NT2/D1 (cell line): ENCODE results near the gene HSD17B1.
"Not testable (repeated sequence)": the region's sequence is repeated elsewhere in the genome, so short reads cannot be mapped to it uniquely, and the experiment has no call there.

ENCODE experiments used
- DNase-seq: peaks from one replicate; pipeline ENCODE4 v3.0.0-alpha.2; 2011; ENCODE audit warnings: low read depth, low spot score
- H3K27me3 ChIP-seq: 2 replicates; pipeline ENCODE4 v1.6.0; 2011; ENCODE audit warnings: mild to moderate bottlenecking; ENCODE audit not compliant: insufficient read length, insufficient read depth
- H3K36me3 ChIP-seq: 2 replicates; pipeline ENCODE4 v1.6.1; 2011; ENCODE audit warnings: mild to moderate bottlenecking, low read length, mixed read lengths; ENCODE audit not compliant: insufficient read depth, insufficient read length
- H3K4me1 ChIP-seq: 2 replicates; pipeline ENCODE4 v1.5.1; 2011; ENCODE audit not compliant: insufficient read depth, insufficient read length
- H3K4me3 ChIP-seq: 2 replicates; pipeline ENCODE4 v1.5.1; 2011; ENCODE audit warnings: low read depth; ENCODE audit not compliant: insufficient read length
- H3K9ac ChIP-seq: 2 replicates; pipeline ENCODE4 v1.6.0; 2011; ENCODE audit warnings: low read depth; ENCODE audit not compliant: insufficient read length
- H3K9me3 ChIP-seq: 2 replicates; pipeline ENCODE4 v1.5.1; 2011; ENCODE audit warnings: mild to moderate bottlenecking, low read length; ENCODE audit not compliant: insufficient read depth
- SUZ12 ChIP-seq: IDR thresholded peaks from 2 replicates; pipeline ENCODE4 v1.6.1; 2011; ENCODE audit not compliant: insufficient read length, insufficient read depth; ENCODE audit errors: extremely low read depth
- YY1 ChIP-seq: IDR thresholded peaks from 2 replicates; pipeline ENCODE4 v1.6.1; 2011; ENCODE audit not compliant: insufficient read length, insufficient read depth
- ZNF274 ChIP-seq: IDR thresholded peaks from 2 replicates; pipeline ENCODE4 v1.6.1; 2011; ENCODE audit warnings: mild to moderate bottlenecking, low read depth, low read length

Gene HSD17B1

GRCh38 chr17:42552736-42553135 is at the start of gene HSD17B1:
Gene HSD17B1 (plus strand): TSS chr17:42552923. CDS start chr17:42552934, 11 bp downstream.
- peak within 1 kb of the TSS; percentile 86 for H3K9ac ChIP-seq
- not testable (repeated sequence) for DNase-seq

DNA sequence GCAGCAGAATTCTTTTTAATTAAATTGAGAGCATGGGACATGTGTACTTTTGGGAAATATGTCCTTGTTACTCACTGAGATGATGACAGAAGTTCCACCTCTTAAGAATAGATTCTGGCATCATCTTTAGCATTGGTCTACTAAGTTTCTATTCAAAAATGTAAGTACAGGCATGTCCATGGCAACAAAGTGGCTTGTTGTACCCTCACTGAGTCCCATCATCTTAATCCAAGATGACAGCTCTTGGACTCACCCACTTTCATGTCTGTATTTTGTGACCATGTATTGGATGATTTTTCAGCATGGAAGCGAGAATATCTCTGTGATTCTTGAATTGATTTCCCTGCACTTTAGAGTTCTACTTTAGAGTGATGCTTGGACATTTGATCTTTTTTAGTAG is 49.8 kb upstream of the HSD17B1 start:
- no peak for TF ChIP-seq SUZ12
- no peak for TF ChIP-seq YY1
- no peak for TF ChIP-seq ZNF274
- peaks cover 58% of the 10 kb centered on the region for H3K36me3 ChIP-seq
- no peaks in the 10 kb centered on the region for H3K9me3 ChIP-seq
- no peak for DNase-seq
- H3K4me1 ChIP-seq: no peaks in the 10 kb centered on the region
- H3K9ac ChIP-seq: no peak overlapping the region
- H3K4me3 ChIP-seq: no peak overlapping the region
- no peaks in the 10 kb centered on the region for H3K27me3 ChIP-seq

More at GRCh38 chr17:42552736-42553135, at the start of gene HSD17B1:
- not testable (repeated sequence) for H3K27me3 ChIP-seq, H3K4me1 ChIP-seq, H3K9me3 ChIP-seq
- Histone ChIP-seq H3K4me3 (peak within 1 kb of the TSS; percentile 81), H3K36me3 (peaks cover 11% of the 10 kb centered on the region)

GRCh38 chr17:42507671-42508070 is 45.1 kb upstream of the HSD17B1 start:
- Histone ChIP-seq H3K27me3 (no peaks in the 10 kb centered on the region), H3K4me1 (no peaks in the 10 kb centered on the region), H3K36me3 (peaks cover 56% of the 10 kb centered on the region), H3K4me3 (no peak overlapping the region), H3K9ac (no peak overlapping the region), H3K9me3 (no peaks in the 10 kb centered on the region)
- TF ChIP-seq ZNF274 (no peak), SUZ12 (no peak), YY1 (no peak)
- DNase-seq: no peak

DNA sequence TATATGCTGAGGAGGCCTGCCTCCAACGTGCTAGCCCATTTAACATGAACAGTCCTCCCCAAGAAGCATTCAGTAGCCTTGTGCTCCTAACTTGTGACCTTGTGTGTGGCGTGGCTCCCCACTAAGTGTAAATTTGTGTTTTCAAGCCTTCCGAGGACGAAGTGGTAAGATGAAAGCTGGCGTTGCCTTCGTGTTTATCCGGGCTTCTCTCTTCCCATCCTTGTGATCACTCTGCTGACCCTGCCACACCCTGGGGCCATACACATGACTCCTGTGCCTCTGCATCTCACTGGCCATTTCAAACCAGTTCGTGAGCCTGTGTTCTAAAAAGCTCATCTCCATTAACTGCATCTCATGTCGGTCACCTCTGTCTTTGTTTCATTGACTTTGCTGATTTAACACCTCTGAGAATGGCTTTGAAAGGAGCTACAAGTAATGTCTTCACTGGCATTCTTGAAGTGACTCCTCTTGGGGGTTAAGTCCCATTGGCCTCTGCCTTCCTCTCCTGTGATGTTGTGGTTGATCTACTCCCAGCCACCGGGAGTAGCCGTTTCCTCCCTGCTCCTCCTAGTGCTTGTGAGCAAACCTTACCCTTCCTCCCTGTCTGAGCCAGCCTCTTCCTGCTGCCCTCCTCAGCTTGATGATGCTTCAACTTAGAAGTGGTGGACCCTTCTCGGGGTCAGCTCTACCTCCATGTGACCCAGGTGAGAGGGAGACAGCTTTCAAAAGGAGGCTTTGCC is 44.1 kb upstream of the HSD17B1 start:
- no peaks in the 10 kb centered on the region for H3K27me3 ChIP-seq
- no peaks in the 10 kb centered on the region for H3K9me3 ChIP-seq
- no peak overlapping the region for H3K4me3 ChIP-seq
- no peak for TF ChIP-seq YY1
- no peak for TF ChIP-seq ZNF274
- TF ChIP-seq SUZ12: no peak
- no peak overlapping the region for H3K9ac ChIP-seq
- DNase-seq: no peak
- H3K36me3 ChIP-seq: peaks cover 56% of the 10 kb centered on the region
- peaks cover 2% of the 10 kb centered on the region for H3K4me1 ChIP-seq

- Histone ChIP-seq H3K9ac (no peak overlapping the region), H3K9me3 (no peaks in the 10 kb centered on the region), H3K4me1 (peaks cover 5% of the 10 kb centered on the region), H3K27me3 (no peaks in the 10 kb centered on the region), H3K36me3 (peaks cover 61% of the 10 kb centered on the region), H3K4me3 (no peak overlapping the region)
- no peak for DNase-seq
- TF ChIP-seq SUZ12 (no peak), YY1 (no peak), ZNF274 (no peak)
Observed at GRCh38 chr17:42509409-42509808, 43.3 kb upstream of the HSD17B1 start.

DNA sequence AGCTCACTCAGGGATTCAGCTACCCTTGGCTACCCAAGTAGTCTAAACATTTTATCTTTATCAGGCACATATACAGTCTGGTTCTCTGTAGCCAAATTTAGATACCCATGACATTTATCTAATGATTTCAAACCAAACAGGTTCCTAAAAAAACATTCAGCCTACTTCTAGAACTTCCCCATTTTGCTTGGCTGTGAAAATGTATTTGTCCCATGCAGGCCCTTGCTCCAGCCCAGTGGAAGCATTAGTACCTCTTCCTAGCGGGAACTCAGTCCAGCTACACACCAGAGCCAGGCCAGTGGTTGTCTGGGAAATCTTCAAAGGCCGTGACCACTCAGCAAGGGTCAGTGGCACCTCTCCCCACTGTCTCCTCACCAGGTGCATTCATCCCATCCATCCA is 42.9 kb upstream of the HSD17B1 start:
- Histone ChIP-seq H3K27me3 (no peaks in the 10 kb centered on the region), H3K4me1 (peaks cover 5% of the 10 kb centered on the region), H3K9me3 (no peaks in the 10 kb centered on the region), H3K9ac (no peak overlapping the region), H3K36me3 (peaks cover 59% of the 10 kb centered on the region), H3K4me3 (no peak overlapping the region)
- DNase-seq: no peak
- no peak for TF ChIP-seq SUZ12
- no peak for TF ChIP-seq YY1
- no peak for TF ChIP-seq ZNF274

GRCh38 chr17:42512246-42512645 is 40.5 kb upstream of the HSD17B1 start:
- Histone ChIP-seq H3K4me1 (peaks cover 5% of the 10 kb centered on the region), H3K27me3 (no peaks in the 10 kb centered on the region), H3K9me3 (no peaks in the 10 kb centered on the region), H3K36me3 (peaks cover 64% of the 10 kb centered on the region), H3K9ac (no peak overlapping the region), H3K4me3 (no peak overlapping the region)
- DNase-seq: no peak
- TF ChIP-seq SUZ12 (no peak), YY1 (no peak), ZNF274 (no peak)

GRCh38 chr17:42512733-42513251 is 39.9 kb upstream of the HSD17B1 start:
- no peak overlapping the region for H3K9ac ChIP-seq
- H3K36me3 ChIP-seq: peaks cover 65% of the 10 kb centered on the region
- DNase-seq: no peak
- no peak overlapping the region for H3K4me3 ChIP-seq
- H3K27me3 ChIP-seq: no peaks in the 10 kb centered on the region
- no peaks in the 10 kb centered on the region for H3K9me3 ChIP-seq
- H3K4me1 ChIP-seq: peaks cover 8% of the 10 kb centered on the region
- no peak for TF ChIP-seq YY1
- TF ChIP-seq SUZ12: no peak
- TF ChIP-seq ZNF274: no peak
